ENCODE data around the gene PKD1L1.

DNA sequence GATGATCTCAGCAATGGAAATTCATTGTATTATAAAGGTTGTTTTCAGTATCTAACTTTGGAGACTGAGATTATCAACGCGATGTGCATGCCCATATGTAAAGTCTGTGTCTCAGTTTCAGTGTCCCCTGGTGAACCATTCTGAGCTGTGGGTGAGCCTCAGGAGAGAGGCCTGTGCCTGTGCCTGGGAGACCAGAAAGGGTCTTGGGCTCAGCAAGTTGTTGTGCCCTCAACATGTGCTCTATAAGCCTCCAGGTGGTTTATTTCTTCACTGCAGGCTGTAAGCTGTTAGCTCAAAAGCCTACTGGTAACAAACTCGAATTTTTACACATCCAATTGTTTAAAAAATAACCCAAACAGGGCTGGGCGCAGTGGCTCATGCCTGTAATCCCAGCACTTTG lies 151.9 kb downstream of the PKD1L1 start:
- TF ChIP-seq CTCF (IDR thresholded peaks at IDR 0.05) (no peak), POLR2A (IDR thresholded peaks at IDR 0.05) (no peak)
